AG09319 (cell line): ENCODE data around the gene AUTS2.

Experiments used
- DNase-seq: peaks from one replicate; pipeline ENCODE4 v3.0.0-alpha.2; 2010; ENCODE audit warnings: low read depth; ENCODE audit errors: extremely low read depth
- TF ChIP-seq, protein P1 (sequence below): IDR thresholded peaks from 2 replicates; pipeline ENCODE4 v1.5.1; 2011; ENCODE audit warnings: low read depth, mild to moderate bottlenecking, inconsistent platforms, low read length, moderate library complexity

AUTS2 gene

DNA sequence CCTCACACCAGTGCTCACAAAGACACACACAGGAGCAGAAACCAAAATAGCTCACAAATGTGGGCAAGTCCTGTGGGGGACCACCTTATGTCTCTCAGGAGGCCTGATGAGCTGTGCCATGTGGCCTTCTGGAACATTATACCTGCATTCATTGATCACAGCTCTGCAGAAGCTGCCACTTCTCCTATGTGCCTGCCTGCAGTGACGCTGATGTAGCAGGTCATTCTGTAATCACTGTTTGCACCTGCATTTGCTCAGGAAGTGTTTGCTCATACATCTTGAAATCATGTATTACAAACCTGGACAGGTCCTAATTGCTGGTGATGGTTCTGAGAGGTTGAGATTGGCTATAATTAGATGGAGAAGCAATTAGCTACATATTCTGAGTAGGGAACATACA lies 310.2 kb downstream of the AUTS2 start:
- TF ChIP-seq, protein P1, sequence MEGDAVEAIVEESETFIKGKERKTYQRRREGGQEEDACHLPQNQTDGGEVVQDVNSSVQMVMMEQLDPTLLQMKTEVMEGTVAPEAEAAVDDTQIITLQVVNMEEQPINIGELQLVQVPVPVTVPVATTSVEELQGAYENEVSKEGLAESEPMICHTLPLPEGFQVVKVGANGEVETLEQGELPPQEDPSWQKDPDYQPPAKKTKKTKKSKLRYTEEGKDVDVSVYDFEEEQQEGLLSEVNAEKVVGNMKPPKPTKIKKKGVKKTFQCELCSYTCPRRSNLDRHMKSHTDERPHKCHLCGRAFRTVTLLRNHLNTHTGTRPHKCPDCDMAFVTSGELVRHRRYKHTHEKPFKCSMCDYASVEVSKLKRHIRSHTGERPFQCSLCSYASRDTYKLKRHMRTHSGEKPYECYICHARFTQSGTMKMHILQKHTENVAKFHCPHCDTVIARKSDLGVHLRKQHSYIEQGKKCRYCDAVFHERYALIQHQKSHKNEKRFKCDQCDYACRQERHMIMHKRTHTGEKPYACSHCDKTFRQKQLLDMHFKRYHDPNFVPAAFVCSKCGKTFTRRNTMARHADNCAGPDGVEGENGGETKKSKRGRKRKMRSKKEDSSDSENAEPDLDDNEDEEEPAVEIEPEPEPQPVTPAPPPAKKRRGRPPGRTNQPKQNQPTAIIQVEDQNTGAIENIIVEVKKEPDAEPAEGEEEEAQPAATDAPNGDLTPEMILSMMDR: no peak
- no peak for DNase-seq

DNA sequence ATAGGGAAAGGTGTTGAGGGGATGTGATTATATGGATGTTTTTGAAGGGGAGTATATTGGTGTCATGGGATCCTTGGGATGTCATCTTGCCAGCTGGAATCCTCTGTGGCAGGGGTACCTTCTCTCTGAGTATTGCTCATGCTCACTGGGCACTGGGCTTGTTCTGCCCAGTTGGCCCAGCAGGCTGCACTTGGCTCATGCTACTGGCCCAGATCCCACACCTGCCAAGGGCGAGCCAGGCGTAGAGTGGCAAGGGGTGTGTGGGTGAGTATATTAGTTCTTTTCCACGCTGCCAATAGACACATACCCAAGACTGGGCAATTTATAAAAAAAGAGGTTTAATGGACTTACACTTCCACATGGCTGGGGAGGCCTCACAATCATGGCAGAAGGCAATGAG lies 311.9 kb downstream of the AUTS2 start:
- TF ChIP-seq, protein P1: no peak
- no peak for DNase-seq

DNA sequence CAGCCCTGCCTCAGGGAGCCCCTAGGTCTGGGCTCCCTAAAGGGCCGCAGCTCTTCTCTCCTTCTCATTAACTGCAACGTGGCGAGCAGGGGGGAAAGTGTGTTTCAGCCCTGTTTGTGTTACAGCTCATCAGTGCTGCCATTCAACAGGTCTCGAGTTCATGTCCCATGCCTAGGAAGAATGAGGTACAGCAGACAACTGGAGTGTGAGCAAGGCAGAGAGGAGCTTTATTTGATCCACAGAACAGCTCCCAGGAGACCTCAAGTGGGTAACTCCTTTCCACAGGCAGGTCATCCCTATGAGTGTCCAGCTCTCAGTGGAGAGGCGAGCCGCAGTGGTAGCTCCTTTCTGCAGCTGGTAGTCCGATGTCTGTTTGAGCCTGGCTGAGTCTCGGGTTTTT lies 313.1 kb downstream of the AUTS2 start:
- TF ChIP-seq, protein P1: no peak
- DNase-seq: no peak

DNA sequence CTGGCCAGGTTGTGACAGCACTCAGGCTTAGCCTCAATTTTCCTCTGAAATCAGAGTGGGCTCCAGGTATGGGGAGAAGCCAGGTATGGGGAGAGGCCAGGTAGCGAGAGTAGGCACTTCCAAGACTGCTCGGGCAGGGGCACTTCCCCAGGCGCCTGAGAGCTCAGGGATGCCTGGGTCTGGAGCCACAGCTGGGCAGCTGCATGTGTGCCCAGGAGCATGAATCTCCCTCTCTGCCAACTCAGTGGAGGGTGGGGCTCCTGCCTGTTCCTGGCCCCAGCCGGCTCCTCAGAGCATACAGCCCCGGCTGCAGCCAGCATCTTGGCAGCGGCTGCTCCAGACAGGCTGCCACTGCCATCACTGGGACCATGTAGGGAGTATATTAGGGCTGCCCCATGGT lies 313.9 kb downstream of the AUTS2 start:
- TF ChIP-seq, protein P1: no peak
- DNase-seq: no peak

DNA sequence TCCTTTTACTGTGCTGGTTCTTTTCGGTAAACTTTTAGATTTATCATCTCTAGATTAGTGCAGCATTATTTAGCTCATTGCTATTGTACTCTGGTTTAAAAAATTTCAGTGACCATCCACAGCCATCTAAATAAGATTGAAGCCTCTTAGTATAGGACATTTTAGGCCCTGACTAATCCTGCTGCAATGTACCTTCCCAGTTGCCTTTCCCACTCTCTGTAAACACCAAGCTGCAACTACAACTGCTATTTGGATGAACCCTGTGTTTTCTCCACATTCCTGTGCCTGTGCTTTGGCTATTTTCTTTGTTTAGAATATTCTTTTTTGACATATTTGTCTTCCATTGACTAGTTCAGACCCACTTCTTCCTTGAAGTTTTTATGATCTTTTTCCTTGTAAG lies 314.6 kb downstream of the AUTS2 start:
- DNase-seq: no peak
- TF ChIP-seq, protein P1: no peak

DNA sequence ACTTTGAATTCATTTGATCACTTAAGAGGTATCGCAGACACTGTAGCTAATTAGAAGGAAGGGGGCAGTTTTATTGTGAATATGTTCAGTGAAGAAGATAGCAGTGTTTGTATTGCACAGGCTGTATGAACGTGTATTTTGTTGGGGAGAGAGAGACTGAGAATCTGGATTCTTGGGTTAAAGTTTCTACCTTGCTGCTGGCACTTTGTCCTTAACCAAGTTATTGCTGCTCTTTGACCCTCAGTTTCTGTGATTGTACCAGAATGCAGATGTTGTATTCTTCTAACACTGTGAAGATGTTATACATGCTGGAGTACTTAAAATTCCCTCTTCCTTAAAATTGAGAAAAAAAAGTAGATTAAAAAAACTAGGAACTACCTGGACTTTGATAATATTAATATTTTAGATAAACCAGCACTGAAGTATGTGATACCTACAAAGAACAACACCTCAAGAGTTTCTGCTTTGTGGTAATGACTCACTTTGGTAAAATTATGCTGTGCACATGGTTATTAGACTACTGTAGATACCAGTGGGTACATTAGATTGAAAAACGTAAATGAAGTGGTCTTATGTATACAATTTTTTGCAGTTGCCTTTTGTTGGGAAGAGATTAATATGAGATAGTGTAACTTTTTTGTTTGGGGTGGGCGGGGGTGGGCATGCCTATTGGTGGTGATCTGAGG lies 321.3 kb downstream of the AUTS2 start:
- DNase-seq: no peak

DNA sequence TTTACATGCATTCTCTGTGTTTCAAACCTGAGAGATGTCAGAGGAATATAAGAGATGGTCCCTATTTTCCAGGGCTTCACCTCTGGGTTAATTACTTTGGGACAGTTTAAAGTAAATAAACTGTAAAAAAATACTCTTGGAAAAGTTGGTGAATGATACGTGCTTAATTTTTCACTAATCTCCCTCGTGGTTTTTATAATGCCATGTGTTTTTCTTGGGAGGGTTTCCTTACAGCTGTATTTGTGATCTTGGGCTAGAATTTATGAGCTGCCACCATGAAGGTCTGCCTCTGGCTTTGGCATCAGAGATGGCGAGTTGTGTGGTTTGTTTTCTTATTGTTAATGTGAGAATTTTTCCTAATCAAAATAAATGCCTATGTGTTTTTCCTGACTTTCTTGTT lies 322.5 kb downstream of the AUTS2 start:
- DNase-seq: no peak
- TF ChIP-seq, protein P1: no peak

More for the DNA sequence above, 321.3 kb downstream of the AUTS2 start:
- TF ChIP-seq, protein P1: no peak
